T-helper 1 cell (primary cell): ENCODE measurements around the gene BBS7.

Experiments used
- DNase-seq, 5 donors: peaks; one replicate each; pipeline ENCODE4 v3.0.0-alpha.2; 2012 to 2020
- total RNA-seq, 4 donors: gene quantifications; one replicate each; lab custom pipeline; 2026; lab: John Stamatoyannopoulos, UW

BBS7 gene, protein sequence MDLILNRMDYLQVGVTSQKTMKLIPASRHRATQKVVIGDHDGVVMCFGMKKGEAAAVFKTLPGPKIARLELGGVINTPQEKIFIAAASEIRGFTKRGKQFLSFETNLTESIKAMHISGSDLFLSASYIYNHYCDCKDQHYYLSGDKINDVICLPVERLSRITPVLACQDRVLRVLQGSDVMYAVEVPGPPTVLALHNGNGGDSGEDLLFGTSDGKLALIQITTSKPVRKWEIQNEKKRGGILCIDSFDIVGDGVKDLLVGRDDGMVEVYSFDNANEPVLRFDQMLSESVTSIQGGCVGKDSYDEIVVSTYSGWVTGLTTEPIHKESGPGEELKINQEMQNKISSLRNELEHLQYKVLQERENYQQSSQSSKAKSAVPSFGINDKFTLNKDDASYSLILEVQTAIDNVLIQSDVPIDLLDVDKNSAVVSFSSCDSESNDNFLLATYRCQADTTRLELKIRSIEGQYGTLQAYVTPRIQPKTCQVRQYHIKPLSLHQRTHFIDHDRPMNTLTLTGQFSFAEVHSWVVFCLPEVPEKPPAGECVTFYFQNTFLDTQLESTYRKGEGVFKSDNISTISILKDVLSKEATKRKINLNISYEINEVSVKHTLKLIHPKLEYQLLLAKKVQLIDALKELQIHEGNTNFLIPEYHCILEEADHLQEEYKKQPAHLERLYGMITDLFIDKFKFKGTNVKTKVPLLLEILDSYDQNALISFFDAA
- 4.6 to 13.4 (median 10.5) reads per million in 4 donors for total RNA-seq

DNA sequence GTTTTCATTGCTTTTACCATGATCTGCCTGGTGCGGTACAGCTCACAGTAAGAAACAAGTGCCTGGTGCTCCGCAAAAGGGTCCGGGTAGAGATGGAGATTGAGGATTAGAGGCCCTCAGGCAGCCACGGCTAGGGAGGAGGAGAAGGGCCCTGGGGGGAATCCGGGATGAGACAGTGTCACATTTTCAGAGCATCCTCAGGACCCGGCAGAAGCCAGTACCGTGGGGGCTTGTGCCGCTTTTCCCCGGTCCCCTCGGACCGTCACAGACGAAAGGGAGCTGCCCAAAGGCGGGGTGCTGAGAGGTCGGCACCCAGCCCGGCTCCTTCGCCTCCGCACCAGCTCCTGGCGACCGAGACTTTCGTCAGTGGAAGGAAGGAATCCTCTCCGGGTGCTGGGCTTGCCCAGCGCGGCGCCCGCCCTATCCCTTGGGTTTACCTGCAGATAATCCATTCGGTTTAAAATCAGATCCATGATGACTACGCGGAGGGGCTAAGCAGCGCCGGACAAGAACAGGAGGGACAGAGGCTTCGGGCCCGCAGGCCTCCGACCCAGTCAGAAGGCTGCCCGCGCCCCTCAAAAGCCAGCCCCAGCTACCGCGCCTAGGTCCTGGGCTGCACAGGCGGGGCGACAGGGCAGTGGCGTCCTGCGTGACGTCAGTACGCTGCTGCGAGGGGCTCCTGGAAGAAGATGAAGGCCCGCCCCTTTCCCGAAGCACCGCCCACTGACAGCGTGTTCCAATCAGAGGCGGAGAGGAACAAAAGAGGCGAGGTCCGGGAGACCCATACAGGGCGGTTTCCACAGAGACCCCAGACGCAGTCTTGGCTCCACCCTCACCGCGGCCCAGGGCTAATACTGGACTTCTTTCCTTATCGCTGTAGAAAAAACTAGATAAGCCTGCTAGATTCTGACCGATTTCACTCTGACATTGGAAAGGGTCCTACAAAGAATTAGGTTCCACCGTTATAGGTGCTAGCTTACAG is at the start of gene BBS7:
TSS of gene BBS7 (minus strand) at position 634 of the 982 bp plus-strand sequence. CDS start at position 473, 161 bp downstream.
- peak; percentile 83 to 96 (median 89) for DNase-seq

GRCh38 chr4:121913667-121914066 is 43.4 kb upstream of the BBS7 start:
- no peak for DNase-seq

- no peak for DNase-seq
These were observed 38.1 kb upstream of the BBS7 start for GRCh38 chr4:121908346-121908745.

- peak in 4 of 5 donors; percentile 15 to 40 (median 30) for DNase-seq
These were observed 30.1 kb upstream of the BBS7 start for GRCh38 chr4:121900132-121900983.

DNA sequence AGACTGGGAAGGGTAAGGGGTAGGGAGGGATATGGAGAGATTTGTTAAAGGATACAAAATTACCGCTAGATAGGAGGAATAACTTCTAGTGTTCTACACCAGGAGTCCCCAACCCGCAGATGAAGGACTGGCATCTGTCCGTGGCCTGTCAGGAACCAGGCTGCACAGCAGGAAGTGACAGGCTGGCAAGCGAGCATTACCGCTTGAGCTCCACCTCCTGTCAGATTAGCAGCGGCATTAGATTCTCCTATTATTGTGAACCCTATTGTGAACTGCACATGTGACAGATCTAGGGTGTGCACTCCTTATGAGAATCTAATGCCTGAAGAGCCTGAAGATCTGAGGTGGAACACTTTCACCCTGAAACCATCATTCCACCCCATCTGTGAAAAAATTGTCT is 27.9 kb upstream of the BBS7 start:
- DNase-seq, result peak in 1 of 5 donors; percentile 23

DNA sequence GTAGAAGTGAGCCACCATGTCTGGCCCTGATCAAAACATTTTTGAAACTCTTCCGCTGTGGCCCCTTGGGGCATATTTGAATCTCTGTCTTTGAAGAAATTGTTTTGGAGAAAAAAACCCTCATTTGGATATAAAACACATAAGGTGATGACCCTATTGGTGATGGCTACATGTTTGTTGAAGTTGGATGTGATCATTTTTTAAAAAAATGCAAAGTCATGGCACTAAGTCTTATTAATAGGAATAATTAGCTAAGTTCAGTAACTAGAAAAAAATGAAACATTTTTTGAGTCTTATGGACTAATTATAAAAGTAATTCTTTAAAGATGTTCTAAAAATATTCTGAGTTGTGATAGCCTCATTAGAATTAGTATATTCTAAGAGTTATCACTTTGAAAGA is 17.9 kb upstream of the BBS7 start:
- no peak for DNase-seq

DNA sequence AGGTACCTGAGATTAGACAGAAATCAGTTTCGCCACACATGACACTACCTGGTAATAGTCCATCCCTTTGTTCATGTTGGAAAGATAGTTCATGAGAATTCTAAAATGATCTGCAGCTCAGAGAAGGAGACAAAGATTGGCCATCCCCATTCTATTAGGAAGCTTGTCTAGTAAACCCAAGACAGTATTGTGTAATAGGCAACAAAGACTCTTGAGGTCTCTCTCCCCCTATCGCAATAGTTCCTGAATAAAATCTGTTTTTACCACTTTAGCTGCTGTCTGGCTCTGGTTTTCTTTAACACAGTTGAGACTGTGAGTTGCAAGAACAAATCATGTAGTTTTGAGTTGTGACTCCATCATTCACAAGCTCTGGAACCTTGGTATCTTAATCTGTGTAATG is 14.8 kb upstream of the BBS7 start:
- DNase-seq, result no peak

GRCh38 chr4:121881158-121881557 is 10.9 kb upstream of the BBS7 start:
- no peak for DNase-seq

- DNase-seq, result no peak
These were observed 8.9 kb upstream of the BBS7 start for GRCh38 chr4:121879135-121879534.

- DNase-seq, result no peak
These were observed 6.9 kb upstream of the BBS7 start for GRCh38 chr4:121877041-121877773.

DNA sequence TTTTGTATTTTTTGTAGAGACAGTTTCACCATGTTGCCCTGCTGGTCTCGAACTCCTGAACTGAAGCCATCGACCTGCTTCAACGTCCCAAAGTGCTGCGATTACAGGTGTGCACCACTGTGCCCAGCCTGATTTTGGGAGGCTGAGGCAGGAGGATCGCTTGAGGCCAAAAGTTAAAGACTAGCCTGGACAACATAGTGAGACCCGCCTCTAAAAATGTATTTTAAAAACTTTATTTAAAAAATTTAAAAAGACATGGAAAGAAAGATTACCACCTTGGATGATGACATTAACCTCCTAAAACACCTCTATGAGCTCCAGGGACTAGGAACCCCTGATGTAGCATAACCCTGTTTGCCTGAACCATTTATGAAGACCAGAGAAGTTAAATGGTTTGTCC is 5.8 kb upstream of the BBS7 start:
- DNase-seq, result no peak

DNA sequence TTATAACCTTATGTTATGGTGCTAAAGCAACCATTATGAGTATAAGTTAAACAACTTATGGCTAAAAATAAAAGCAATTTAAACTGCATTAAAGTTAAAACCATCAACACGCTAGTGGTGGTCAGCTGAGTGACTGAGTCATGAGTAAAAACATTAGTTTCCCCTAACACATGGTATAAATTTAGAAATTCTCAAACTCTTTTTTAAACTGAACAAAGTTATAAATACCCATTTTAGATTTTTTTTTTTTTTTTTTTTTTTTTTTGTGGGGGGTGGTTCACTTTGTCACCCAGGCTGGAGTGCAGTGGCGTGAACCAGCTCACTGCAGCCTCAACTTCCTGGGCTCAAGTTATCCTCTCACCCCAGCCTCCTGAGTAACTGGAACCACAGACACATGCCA is 5.4 kb upstream of the BBS7 start:
- DNase-seq, result no peak

DNA sequence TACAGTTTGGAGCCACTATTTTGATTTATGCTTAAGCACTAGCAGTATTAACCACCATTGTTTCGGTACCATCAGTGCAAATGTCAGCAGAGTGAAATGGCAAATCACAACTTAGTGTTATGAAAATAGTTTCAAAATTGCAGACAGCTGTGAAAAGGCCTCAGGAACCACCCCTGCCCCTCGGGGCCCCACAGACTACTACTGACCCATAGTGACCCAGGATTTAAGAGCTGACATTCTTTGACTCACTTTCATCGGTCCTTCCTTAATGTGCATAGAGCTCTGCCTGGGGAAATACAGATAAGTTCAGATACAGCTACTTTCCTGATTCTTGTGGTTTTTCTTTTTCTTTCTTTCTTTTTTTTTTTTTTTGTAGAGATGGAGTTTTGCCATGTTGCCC is 3.3 kb upstream of the BBS7 start:
- no peak for DNase-seq

GRCh38 chr4:121863799-121864198 is 6.5 kb downstream of the BBS7 start:
- no peak for DNase-seq

DNA sequence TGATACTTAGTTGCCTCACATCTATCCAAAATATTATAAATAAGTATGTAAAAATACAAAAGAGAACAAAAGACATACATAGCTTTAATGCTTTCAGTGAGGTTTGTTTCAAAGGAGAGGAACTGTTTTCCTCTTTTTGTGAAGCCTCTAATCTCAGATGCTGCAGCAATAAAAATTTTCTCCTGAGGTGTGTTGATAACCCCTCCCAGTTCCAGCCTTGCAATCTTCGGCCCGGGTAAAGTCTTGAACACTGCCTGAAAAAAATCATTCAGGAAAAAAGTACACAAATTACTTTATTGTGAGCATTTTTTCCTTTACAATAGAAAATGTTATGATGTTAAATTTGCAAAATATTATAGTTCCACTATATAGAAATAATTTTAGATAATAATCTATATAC is 8.8 kb downstream of the BBS7 start:
- no peak for DNase-seq

- no peak for DNase-seq
These were observed 10.2 kb downstream of the BBS7 start for GRCh38 chr4:121860121-121860520.

- no peak for DNase-seq
These were observed 18.9 kb downstream of the BBS7 start for GRCh38 chr4:121851354-121851753.

GRCh38 chr4:121846662-121847061 is 23.6 kb downstream of the BBS7 start:
- no peak for DNase-seq

DNA sequence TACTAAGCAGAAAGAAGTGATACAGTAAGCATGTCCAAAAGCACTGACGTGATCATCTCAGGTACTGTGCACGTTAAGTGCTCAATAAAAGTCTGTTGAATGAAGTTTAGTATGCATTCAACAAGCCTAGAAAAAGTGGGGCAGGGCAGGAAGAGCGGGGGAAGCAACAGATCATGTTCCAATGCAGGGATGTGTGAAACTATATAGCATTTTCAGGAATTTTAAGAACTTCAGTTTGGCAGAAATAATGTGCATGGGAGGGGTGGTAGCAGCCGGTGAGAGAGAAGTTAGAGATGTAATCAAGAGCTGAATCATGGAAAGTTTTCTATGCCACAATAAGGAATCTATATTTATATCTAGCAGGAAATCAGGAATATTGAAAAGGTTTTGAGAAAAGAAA is 27.4 kb downstream of the BBS7 start:
- no peak for DNase-seq

- DNase-seq, result no peak
These were observed 32.1 kb downstream of the BBS7 start for GRCh38 chr4:121838136-121838535.

- no peak for DNase-seq
These were observed 40.8 kb downstream of the BBS7 start for GRCh38 chr4:121829511-121829910.
